Panc1 (cell line): ENCODE results near the gene CHEK2.

Experiments
- CTCF ChIP-seq: fragments of 450-650 bp; IDR thresholded peaks from 2 replicates; pipeline ENCODE4 v1.5.1; 2017; ENCODE audit warnings: mild to moderate bottlenecking
- POLR2AphosphoS5 ChIP-seq: IDR thresholded peaks from 2 replicates; pipeline ENCODE4 v1.6.1; 2012; ENCODE audit warnings: mild to moderate bottlenecking, low read depth, low read length, moderate library complexity
- REST ChIP-seq, 2 experiments: IDR thresholded peaks; 2 replicates each; pipeline ENCODE4 v1.6.1; 2011 to 2012; ENCODE audit warnings: low read depth in 2 of 2, control low read depth in 1 of 2, low read length in 1 of 2, mild to moderate bottlenecking in 1 of 2, moderate library complexity in 1 of 2; ENCODE audit not compliant: insufficient read depth in 1 of 2
- SIN3A ChIP-seq: IDR thresholded peaks from 2 replicates; pipeline ENCODE4 v1.6.1; 2012; ENCODE audit warnings: low read depth, mild to moderate bottlenecking, low read length, moderate library complexity, borderline replicate concordance; ENCODE audit not compliant: insufficient read depth
- TCF7L2 ChIP-seq: IDR thresholded peaks from 2 replicates; pipeline ENCODE4 v1.6.1; 2011; ENCODE audit warnings: mild to moderate bottlenecking, low read depth, low read length, inconsistent platforms

GRCh38 chr22:28742562-28742962 is 942 bp upstream of the CHEK2 start:
- TF ChIP-seq CTCF (no peak), POLR2AphosphoS5 (no peak), TCF7L2 (no peak), SIN3A (no peak), REST (IDR thresholded peaks at IDR 0.05; ENCODE audit: insufficient read depth in 1 of 2, low read depth in 2 of 2, low read length in 1 of 2) (no peak)
